ENCODE data around the gene ZBTB2.
"Not testable (repeated sequence)": the region's sequence is repeated elsewhere in the genome, so short reads cannot be mapped to it uniquely, and the experiment has no call there.

The ZBTB2 gene

DNA sequence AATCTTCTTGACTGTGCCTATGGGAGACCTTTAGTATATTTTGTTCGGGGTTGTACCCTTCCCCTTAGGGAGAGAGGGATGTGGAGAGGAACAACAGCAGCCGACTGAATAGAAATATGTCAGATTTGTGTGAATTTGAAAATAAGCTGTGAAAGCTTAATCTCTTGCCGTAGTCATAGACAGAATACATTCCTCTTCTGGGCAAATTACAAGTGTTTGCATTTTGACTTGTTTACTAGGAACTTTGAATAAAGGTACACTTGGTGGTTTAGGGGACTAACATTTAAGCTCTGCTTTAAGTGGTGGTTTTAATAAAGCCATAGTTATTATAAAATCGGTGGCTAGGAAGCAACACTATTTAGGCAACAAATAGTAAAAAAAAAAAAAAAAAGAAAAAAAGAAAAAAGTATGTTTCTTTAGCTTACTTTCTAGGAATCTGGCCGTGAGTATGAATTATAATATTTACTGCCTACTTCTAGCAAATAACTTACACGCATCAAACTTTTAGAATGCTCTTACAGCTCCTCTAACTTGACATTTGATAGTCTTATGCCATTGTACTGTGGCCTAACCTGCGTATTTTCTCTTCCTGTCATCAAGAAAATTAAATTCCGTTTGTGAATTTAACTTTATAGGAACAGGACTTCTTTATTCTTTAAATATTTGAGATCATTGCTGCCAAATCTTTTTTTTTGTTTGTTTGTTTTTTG is 65.1 kb downstream of the ZBTB2 start:
- peaks cover 28% of the 10 kb centered on the region for H3K4me1 ChIP-seq (ENCODE audit: control insufficient read depth, insufficient read depth, low read length, poor library complexity, severe bottlenecking)
- peaks cover 47% of the 10 kb centered on the region for H3K36me3 ChIP-seq (ENCODE audit: control insufficient read depth, insufficient read depth, low read length)
- no peaks in the 10 kb centered on the region for H3K9me3 ChIP-seq (ENCODE audit: control insufficient read depth, low read length)
- no peak overlapping the region for H3K4me3 ChIP-seq (ENCODE audit: extremely low read depth, insufficient read depth, low read length, poor library complexity, severe bottlenecking)
- H3K27ac ChIP-seq (ENCODE audit: low read depth, low read length, severe bottlenecking), result no peak overlapping the region
- 78 to 100% methylated on average over 2 to 3 of the region's 8 CpGs for WGBS, 2 experiments (ENCODE audit: insufficient coverage in 2 of 2)

DNA sequence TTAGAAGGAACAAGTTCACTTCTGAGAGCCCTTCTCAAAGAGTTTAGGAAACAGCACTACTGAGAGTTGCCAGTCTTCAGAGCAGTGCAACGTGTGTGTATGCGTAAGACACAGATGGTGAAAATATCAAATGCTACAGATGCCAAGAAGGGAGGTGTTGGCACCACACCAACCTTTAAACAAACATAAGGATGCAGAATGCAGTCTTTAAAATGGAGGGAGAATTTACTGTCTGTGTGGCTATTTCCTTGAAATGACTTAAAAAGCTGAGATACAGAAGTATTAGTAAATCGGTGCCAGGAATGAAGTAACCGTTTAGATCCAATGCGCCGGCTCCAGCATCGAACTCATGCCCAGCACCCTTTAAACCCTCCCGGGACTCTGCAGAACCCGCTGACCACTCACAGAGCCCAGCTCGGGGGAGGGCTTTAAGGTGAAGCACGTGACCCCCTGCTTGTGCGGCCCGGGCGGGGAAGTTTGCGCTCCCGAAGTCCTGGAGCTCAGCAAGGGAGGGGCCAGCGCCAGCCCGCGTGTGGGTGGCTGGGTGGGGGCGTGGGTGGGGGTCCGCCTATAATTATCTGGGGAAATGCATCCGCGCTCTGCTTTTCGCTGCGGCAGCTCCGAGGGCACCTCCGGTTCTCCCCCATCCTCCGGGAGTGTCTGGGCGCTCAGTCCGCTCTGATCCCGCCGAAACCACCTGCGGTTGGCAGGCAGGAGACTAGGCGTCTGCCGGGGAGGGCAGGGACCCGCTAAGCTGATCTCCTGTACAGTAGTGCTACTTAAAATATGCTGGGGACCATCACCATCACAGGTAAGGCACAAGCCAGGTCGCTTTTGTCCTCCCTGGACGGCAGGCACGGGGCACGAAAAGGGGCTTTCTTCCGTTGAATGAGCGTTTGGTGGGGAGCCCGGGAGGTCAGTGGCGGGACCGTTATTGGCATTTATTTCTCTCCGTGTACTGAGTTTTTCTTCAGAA is 66.0 kb downstream of the ZBTB2 start:
- WGBS, 2 experiments (ENCODE audit: insufficient coverage in 2 of 2), result 45 to 50% methylated on average over 22 to 34 of the region's 46 CpGs
- Histone ChIP-seq H3K36me3 (ENCODE audit: control insufficient read depth, insufficient read depth, low read length) (peaks cover 54% of the 10 kb centered on the region), H3K9me3 (ENCODE audit: control insufficient read depth, low read length) (no peaks in the 10 kb centered on the region), H3K4me3 (ENCODE audit: extremely low read depth, insufficient read depth, low read length, poor library complexity, severe bottlenecking) (peak overlapping the region; percentile 29), H3K27ac (ENCODE audit: low read depth, low read length, severe bottlenecking) (no peak overlapping the region), H3K4me1 (ENCODE audit: control insufficient read depth, insufficient read depth, low read length, poor library complexity, severe bottlenecking) (peaks cover 28% of the 10 kb centered on the region)

DNA sequence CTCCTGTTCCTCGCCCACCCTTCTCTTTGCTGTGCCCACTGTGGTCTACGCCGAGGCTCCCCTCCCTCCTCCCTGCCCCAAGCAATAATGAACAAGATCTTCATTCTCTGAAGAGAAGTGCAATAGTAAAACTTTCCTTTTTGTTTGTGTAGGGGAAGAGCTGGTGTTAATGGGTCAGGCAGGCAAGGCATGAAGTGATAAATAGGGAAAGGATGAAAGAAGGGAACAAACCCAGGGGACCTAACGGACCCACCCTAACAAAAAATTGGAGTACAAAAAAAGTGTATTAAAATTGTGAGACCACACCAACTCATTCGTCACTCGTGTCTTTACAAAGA is 66.9 kb downstream of the ZBTB2 start:
- Histone ChIP-seq H3K36me3 (ENCODE audit: control insufficient read depth, insufficient read depth, low read length) (peaks cover 54% of the 10 kb centered on the region), H3K4me3 (ENCODE audit: extremely low read depth, insufficient read depth, low read length, poor library complexity, severe bottlenecking) (no peak overlapping the region), H3K4me1 (ENCODE audit: control insufficient read depth, insufficient read depth, low read length, poor library complexity, severe bottlenecking) (peaks cover 28% of the 10 kb centered on the region), H3K27ac (ENCODE audit: low read depth, low read length, severe bottlenecking) (no peak overlapping the region), H3K9me3 (ENCODE audit: control insufficient read depth, low read length) (no peaks in the 10 kb centered on the region)
- 100% methylated on average over 2 of the region's 6 CpGs for WGBS, 2 experiments (ENCODE audit: insufficient coverage in 2 of 2)

DNA sequence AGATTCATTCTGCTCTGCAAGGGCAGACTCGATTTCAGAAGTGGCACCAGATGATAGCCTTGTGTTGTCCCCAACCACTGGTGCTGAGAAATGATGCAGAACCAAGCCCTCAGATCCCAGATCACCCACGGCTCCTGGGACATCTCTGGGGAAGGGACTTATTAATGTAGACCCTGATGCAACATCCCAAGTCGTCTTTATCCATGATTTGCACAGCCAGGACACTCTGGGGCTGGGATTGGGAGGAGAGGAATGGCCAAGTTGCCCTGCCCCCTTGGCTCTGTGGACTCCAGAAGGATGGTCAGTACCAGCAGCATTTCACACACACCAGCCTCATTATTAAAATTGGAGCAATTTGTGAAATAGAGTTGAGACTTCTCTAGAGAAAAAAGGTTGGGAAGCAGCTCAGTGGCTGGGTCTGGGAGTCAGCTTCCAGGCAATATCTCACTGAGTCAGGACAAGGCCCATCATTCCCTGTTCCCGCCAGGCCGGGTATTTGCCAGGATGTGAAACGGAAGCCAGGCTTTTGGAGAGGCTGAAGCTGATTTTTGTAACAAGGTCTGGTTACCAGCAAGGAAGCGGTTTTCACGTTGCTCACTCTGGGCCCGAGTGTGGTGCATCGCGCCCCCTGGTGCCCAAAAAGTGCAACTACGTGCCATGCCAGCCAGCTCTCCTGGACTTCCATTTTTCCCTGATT is 67.4 kb downstream of the ZBTB2 start:
- H3K4me3 ChIP-seq (ENCODE audit: extremely low read depth, insufficient read depth, low read length, poor library complexity, severe bottlenecking), result no peak overlapping the region
- 16 to 29% methylated on average over 9 of the region's 12 CpGs for WGBS, 2 experiments (ENCODE audit: insufficient coverage in 2 of 2)

DNA sequence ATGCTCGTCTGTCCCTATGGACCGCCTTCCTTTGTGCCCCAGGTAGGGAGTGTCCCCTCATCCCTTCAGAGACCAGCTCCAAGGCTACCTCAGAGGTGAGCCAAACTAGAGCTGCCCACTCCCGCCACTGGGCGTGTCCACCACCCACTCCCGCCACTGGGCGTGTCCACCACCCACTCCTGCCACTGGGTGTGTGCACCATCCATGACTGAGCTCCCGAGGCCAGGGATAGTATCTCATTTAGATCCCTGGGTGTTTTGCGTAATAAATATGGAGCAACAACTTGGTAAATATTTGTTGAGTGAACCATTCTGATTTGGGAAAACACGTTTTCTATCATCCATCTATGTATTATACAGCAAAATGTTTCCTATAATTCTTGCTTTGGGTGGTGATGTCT is 68.8 kb downstream of the ZBTB2 start:
- no peaks in the 10 kb centered on the region for H3K9me3 ChIP-seq (ENCODE audit: control insufficient read depth, low read length)
- H3K27ac ChIP-seq (ENCODE audit: low read depth, low read length, severe bottlenecking), result no peak overlapping the region
- peaks cover 61% of the 10 kb centered on the region for H3K36me3 ChIP-seq (ENCODE audit: control insufficient read depth, insufficient read depth, low read length)
- no peak overlapping the region for H3K4me3 ChIP-seq (ENCODE audit: extremely low read depth, insufficient read depth, low read length, poor library complexity, severe bottlenecking)
- WGBS, 2 experiments (ENCODE audit: insufficient coverage in 2 of 2), result 98 to 100% methylated on average over 6 of the region's 9 CpGs
- H3K4me1 ChIP-seq (ENCODE audit: control insufficient read depth, insufficient read depth, low read length, poor library complexity, severe bottlenecking), result peaks cover 28% of the 10 kb centered on the region

More for the DNA sequence above, 67.4 kb downstream of the ZBTB2 start:
- peaks cover 28% of the 10 kb centered on the region for H3K4me1 ChIP-seq (ENCODE audit: control insufficient read depth, insufficient read depth, low read length, poor library complexity, severe bottlenecking)
- H3K27ac ChIP-seq (ENCODE audit: low read depth, low read length, severe bottlenecking), result peak overlapping the region; percentile 73
- no peaks in the 10 kb centered on the region for H3K9me3 ChIP-seq (ENCODE audit: control insufficient read depth, low read length)
- peaks cover 52% of the 10 kb centered on the region for H3K36me3 ChIP-seq (ENCODE audit: control insufficient read depth, insufficient read depth, low read length)

DNA sequence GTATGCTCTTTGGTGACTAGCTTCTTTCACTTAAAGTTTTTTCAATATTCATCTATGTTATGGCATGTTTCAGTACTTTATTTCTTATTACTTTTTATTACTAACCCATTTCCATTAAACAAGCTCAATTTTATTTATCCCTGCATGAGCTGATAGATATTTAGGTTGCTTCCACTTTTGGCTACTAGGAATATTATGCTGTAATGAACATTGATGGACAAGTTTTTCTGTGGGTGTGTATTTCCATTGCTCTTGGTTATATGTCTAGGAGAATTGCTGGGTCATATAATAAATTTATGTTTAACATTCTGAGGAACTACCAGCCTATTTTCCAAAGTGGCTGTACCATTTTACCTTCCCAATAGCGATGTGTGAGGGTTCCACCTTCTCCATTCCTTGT is 69.9 kb downstream of the ZBTB2 start:
- peaks cover 60% of the 10 kb centered on the region for H3K36me3 ChIP-seq (ENCODE audit: control insufficient read depth, insufficient read depth, low read length)
- no peak overlapping the region for H3K4me3 ChIP-seq (ENCODE audit: extremely low read depth, insufficient read depth, low read length, poor library complexity, severe bottlenecking)
- H3K4me1 ChIP-seq (ENCODE audit: control insufficient read depth, insufficient read depth, low read length, poor library complexity, severe bottlenecking), result peaks cover 32% of the 10 kb centered on the region
- H3K9me3 ChIP-seq (ENCODE audit: control insufficient read depth, low read length), result no peaks in the 10 kb centered on the region
- no peak overlapping the region for H3K27ac ChIP-seq (ENCODE audit: low read depth, low read length, severe bottlenecking)
- 100% methylated on average over 1 of the region's 1 CpG; no CpG with 5 or more reads in 1 of the 2 experiments for WGBS, 2 experiments (ENCODE audit: insufficient coverage in 2 of 2)

DNA sequence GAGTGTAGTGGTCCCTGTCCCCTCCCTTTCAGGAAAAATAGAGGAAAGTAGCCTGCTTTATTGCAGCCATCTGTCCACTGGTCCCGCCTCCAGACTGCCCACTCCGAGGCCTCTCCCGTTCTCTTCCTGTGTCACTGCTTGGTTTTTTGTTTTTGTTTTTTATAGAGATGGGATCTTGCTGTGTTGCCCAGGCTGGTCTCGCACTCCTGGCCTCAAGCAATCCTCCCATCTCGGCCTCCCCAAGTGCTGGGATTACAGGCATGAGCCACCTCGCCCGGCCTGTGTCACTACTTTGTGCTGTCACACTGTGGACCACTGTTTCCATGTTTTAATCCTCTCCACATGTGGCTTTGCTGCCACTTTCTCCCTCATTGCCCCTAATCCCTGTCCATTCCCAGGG is 71.2 kb downstream of the ZBTB2 start:
- Histone ChIP-seq H3K4me3 (ENCODE audit: extremely low read depth, insufficient read depth, low read length, poor library complexity, severe bottlenecking) (no peak overlapping the region), H3K4me1 (ENCODE audit: control insufficient read depth, insufficient read depth, low read length, poor library complexity, severe bottlenecking) (peaks cover 25% of the 10 kb centered on the region), H3K27ac (ENCODE audit: low read depth, low read length, severe bottlenecking) (no peak overlapping the region), H3K36me3 (ENCODE audit: control insufficient read depth, insufficient read depth, low read length) (peaks cover 66% of the 10 kb centered on the region), H3K9me3 (ENCODE audit: control insufficient read depth, low read length) (no peaks in the 10 kb centered on the region)
- 88 to 100% methylated on average over 3 to 4 of the region's 7 CpGs for WGBS, 2 experiments (ENCODE audit: insufficient coverage in 2 of 2)

GRCh38 chr6:151317995-151318365 is 73.4 kb downstream of the ZBTB2 start:
- no peak overlapping the region for H3K4me3 ChIP-seq (ENCODE audit: extremely low read depth, insufficient read depth, low read length, poor library complexity, severe bottlenecking)
- peak overlapping the region; percentile 75 for H3K27ac ChIP-seq (ENCODE audit: low read depth, low read length, severe bottlenecking)
- H3K36me3 ChIP-seq (ENCODE audit: control insufficient read depth, insufficient read depth, low read length), result peaks cover 75% of the 10 kb centered on the region
- H3K9me3 ChIP-seq (ENCODE audit: control insufficient read depth, low read length), result no peaks in the 10 kb centered on the region
- H3K4me1 ChIP-seq (ENCODE audit: control insufficient read depth, insufficient read depth, low read length, poor library complexity, severe bottlenecking), result peaks cover 9% of the 10 kb centered on the region
- 83 to 100% methylated on average over 2 to 3 of the region's 3 CpGs for WGBS, 2 experiments (ENCODE audit: insufficient coverage in 2 of 2)

DNA sequence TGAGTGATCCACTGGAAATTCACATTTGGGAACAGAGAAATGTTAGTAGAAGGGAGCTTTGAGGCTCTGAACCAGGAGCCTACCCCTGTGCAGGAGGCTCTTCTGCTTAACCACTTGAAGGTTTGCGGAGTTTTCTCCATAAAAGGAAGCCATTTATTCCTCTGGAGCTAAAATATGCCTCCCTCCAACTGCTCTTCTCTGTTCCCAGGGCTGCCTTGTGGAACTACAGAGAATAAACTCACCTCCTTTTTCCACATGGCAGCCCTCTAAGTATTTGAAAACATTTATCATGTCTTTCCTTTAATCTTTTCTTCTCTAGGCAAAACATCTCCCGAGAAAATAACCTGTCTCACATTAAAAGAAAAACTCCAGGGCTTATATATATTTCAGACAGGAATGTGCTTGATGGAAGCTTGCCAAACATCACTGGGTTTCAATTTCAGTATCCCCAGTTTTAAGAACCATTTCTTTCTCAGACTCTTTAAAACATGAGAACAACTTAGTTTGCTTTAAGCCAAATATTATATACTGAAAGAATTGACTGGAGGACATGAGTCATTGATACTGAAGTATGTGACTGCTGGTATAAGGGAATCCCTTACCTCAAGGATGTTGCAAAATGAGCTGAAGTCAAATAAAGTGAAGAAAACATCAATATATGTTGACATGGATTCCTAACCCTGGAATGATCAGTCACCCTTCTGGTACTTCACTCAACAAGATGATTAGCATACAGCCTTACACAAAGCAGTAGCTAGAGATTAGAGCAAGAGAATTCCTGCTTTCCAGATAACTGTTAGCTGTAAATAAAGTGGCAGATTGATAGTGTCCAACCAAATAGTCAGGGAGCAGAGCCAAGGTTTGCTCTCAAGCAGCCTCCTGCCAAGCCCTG is 74.0 kb downstream of the ZBTB2 start:
- Histone ChIP-seq H3K4me1 (ENCODE audit: control insufficient read depth, insufficient read depth, low read length, poor library complexity, severe bottlenecking) (peaks cover 9% of the 10 kb centered on the region), H3K27ac (ENCODE audit: low read depth, low read length, severe bottlenecking) (peak overlapping the region; percentile 75), H3K36me3 (ENCODE audit: control insufficient read depth, insufficient read depth, low read length) (peaks cover 79% of the 10 kb centered on the region), H3K9me3 (ENCODE audit: control insufficient read depth, low read length) (no peaks in the 10 kb centered on the region), H3K4me3 (ENCODE audit: extremely low read depth, insufficient read depth, low read length, poor library complexity, severe bottlenecking) (no peak overlapping the region)
- 100% methylated on average over 1 of the region's 2 CpGs for WGBS, 2 experiments (ENCODE audit: insufficient coverage in 2 of 2)

DNA sequence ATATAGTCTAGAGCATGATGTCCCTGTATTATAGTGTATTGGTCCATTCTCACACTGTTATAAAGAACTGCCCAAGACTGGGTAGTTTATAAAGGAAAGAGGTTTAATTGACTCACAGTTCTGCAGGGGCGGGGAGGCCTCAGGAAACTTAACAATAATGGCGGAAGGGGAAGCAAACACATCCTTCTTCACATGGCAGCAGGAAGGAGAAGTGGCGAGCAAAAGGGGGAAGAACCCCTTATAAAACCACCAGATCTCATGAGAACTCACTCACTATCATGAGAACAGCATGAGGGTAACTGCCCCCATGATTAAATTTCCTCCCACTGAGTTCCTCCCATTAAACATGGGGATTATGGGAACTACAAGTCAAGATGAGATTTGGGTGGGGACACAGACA is 75.7 kb downstream of the ZBTB2 start:
- no CpG with 5 or more reads among the region's 3 CpGs for WGBS, 2 experiments (ENCODE audit: insufficient coverage in 2 of 2)

More for the DNA sequence above, 75.7 kb downstream of the ZBTB2 start:
- H3K4me1 ChIP-seq (ENCODE audit: control insufficient read depth, insufficient read depth, low read length, poor library complexity, severe bottlenecking); H3K4me3 ChIP-seq (ENCODE audit: extremely low read depth, insufficient read depth, low read length, poor library complexity, severe bottlenecking); H3K27ac ChIP-seq (ENCODE audit: low read depth, low read length, severe bottlenecking); H3K9me3 ChIP-seq (ENCODE audit: control insufficient read depth, low read length): not testable (repeated sequence)
- H3K36me3 ChIP-seq (ENCODE audit: control insufficient read depth, insufficient read depth, low read length), result peaks cover 89% of the 10 kb centered on the region
